K562 (cell line): Measurements from ENCODE around the gene AQP5. TPM values are rescaled to one million over a fixed set of nuclear protein-coding genes. Genes with fewer than 3 reads are reported as not detected.

Source experiments
- ATAC-seq: fragments of 200-7000 bp; cut with Tn5 transposase; 3 replicates; pipeline ENCODE4 v1.9.1; 2020; ENCODE audit warnings: moderate library complexity
- BruUV-seq: library from RNA; stranded (reverse); fragments of 400-500 nt; replicated peaks from 2 replicates; lab custom pipeline; 2021; lab: Mats Ljungman, UMichigan
- CTCF ChIA-PET: fragments of 300-600 bp; formaldehyde crosslinking; extraction: SDS; loops from one replicate; lab custom pipeline; 2021; ENCODE audit warnings: low intra/inter-chr PET ratio; lab: Yijun Ruan, JAX
- POLR2A ChIA-PET: fragments of 300-600, 350-650 bp; sonication (Branson Sonifier 250); formaldehyde crosslinking; extraction: SDS; loops from one replicate; lab custom pipeline; 2021; ENCODE audit warnings: antibody characterized with exemption, inconsistent platforms; lab: Yijun Ruan, JAX
- DNase-seq, 4 experiments: peaks; one replicate each; pipeline versions ENCODE4 v3.0.0 to v3.0.0-alpha.2; 2011 to 2018; ENCODE audit warnings: low spot score in 3 of 4, mixed read lengths in 3 of 4; ENCODE audit errors: extremely low read depth in 1 of 4
- FAIRE-seq: peaks from 2 replicates; lab custom pipeline; 2011; peaks lifted over from hg19 to GRCh38; lab: Jason Lieb, UNC
- H2AFZ ChIP-seq: 2 replicates; pipeline ENCODE4 v1.6.0; 2011; ENCODE audit warnings: low read depth, low read length, control low read depth, inconsistent platforms
- H3K27ac ChIP-seq: fragments of 200-600 bp; 3 replicates; pipeline ENCODE4 v1.8.0; 2011; ENCODE audit warnings: low read depth, mild to moderate bottlenecking, control low read depth, inconsistent platforms, low read length, moderate library complexity, mixed read lengths; ENCODE audit errors: extremely low read depth
- H3K27me3 ChIP-seq, 2 experiments: fragments of 300-600 bp in 1 of 2; 2 replicates in 1 of 2; 3 replicates in 1 of 2; pipeline versions ENCODE4 v1.6.0 to v1.8.0; 2011; ENCODE audit warnings: inconsistent platforms in 2 of 2, low read length in 2 of 2, mild to moderate bottlenecking in 1 of 2, mixed read lengths in 1 of 2, moderate library complexity in 1 of 2; ENCODE audit not compliant: control insufficient read depth in 2 of 2, insufficient read depth in 2 of 2
- H3K36me3 ChIP-seq: fragments of 300-600 bp; 3 replicates; pipeline ENCODE4 v1.8.0; 2011; ENCODE audit warnings: mild to moderate bottlenecking, low read length, inconsistent platforms; ENCODE audit not compliant: control insufficient read depth, insufficient read depth
- H3K4me1 ChIP-seq, 2 experiments: fragments of 200-600 bp in 1 of 2; replicated peaks in 1 of 2; 2 replicates in 1 of 2; 3 replicates in 1 of 2; pipeline versions ENCODE4 v1.5.1 to v1.8.0; 2011; ENCODE audit warnings: inconsistent platforms in 2 of 2, low read length in 2 of 2, mild to moderate bottlenecking in 1 of 2, mixed read lengths in 1 of 2, moderate library complexity in 1 of 2; ENCODE audit not compliant: control insufficient read depth in 2 of 2, insufficient read depth in 2 of 2
- H3K4me2 ChIP-seq: 2 replicates; pipeline ENCODE4 v1.6.1; 2011; ENCODE audit warnings: low read length, control low read depth, inconsistent platforms, mixed read lengths; ENCODE audit not compliant: insufficient read depth
- H3K4me3 ChIP-seq: fragments of 200-600 bp; sonication (generic), shearing (Covaris generic); 2 replicates; pipeline ENCODE4 v1.5.1; 2016; ENCODE audit warnings: control low read depth, inconsistent platforms
- H3K79me2 ChIP-seq: fragments of 200-600 bp; 3 replicates; pipeline ENCODE4 v1.8.0; 2011; ENCODE audit warnings: low read length, inconsistent platforms; ENCODE audit not compliant: control insufficient read depth, insufficient read depth
- H3K9ac ChIP-seq, 2 experiments: 2 replicates each; pipeline versions ENCODE4 v1.6.0 to v1.6.1; 2011; ENCODE audit warnings: low read depth in 2 of 2, low read length in 2 of 2, control low read depth in 1 of 2, inconsistent platforms in 1 of 2, mild to moderate bottlenecking in 1 of 2, mixed read lengths in 1 of 2; ENCODE audit not compliant: insufficient read depth in 1 of 2
- H3K9me1 ChIP-seq: one replicate; pipeline ENCODE4 v1.6.0; 2011; ENCODE audit warnings: inconsistent platforms, mild to moderate bottlenecking, low read length, moderate library complexity; ENCODE audit not compliant: control insufficient read depth, insufficient read depth
- H3K9me3 ChIP-seq: replicated peaks from 2 replicates; pipeline ENCODE4 v1.5.1; 2011; ENCODE audit warnings: low read depth, low read length, inconsistent platforms; ENCODE audit not compliant: control insufficient read depth, insufficient read depth
- H4K20me1 ChIP-seq: replicated peaks from 2 replicates; pipeline ENCODE4 v1.6.1; 2011; ENCODE audit warnings: low read length, inconsistent platforms, mixed read lengths; ENCODE audit not compliant: control insufficient read depth, insufficient read depth
- AFF4 ChIP-seq: sonication (generic); formaldehyde crosslinking; IDR thresholded peaks from 2 replicates; pipeline ENCODE4 v1.8.0; 2023; ENCODE audit warnings: mild to moderate bottlenecking, missing genetic modification reagents
- GATA2 ChIP-seq: sonication (generic); formaldehyde crosslinking; IDR thresholded peaks from 2 replicates; pipeline ENCODE4 v1.4.0; 2020; ENCODE audit warnings: mild to moderate bottlenecking, missing genetic modification reagents
- RBBP5 ChIP-seq: fragments of 200-600 bp; sonication (generic); IDR thresholded peaks from 2 replicates; pipeline ENCODE4 v1.6.1; 2012; ENCODE audit warnings: borderline replicate concordance, mild to moderate bottlenecking, low read length, control low read depth, inconsistent platforms; ENCODE audit not compliant: insufficient read depth, poor library complexity, severe bottlenecking
- STAG1 ChIP-seq: sonication (generic); formaldehyde crosslinking; IDR thresholded peaks from 2 replicates; pipeline ENCODE4 v1.5.0; 2020; ENCODE audit warnings: missing genetic modification reagents, borderline replicate concordance
- ZNF384 ChIP-seq: IDR thresholded peaks from 2 replicates; pipeline ENCODE4 v1.6.1; 2012; ENCODE audit warnings: low read depth, low read length, improper control_type of control experiment
- WGBS: fragments of 100-300 bp; shearing (Covaris generic); methylation state at CpG from one replicate; pipeline ENCODE4 v1.1.6; 2016; ENCODE audit warnings: low coverage, mixed read lengths; ENCODE audit not compliant: insufficient coverage; ENCODE audit errors: missing lambda C conversion rate; 5-methylcytosine and 5-hydroxymethylcytosine counted together
- in situ Hi-C: fragments of 300-500 bp; cut with MboI; formaldehyde crosslinking; loops from 4 replicates; pipeline ENCODE4 v1.15.0; 2018; ENCODE audit warnings: inconsistent platforms, mixed read lengths
- intact Hi-C: fragments of 100-400 bp; cut with micrococcal nuclease; formaldehyde crosslinking; loops from 2 replicates; pipeline ENCODE4 v1.14.2; 2022
- polyA plus RNA-seq, 8 experiments: library from polyadenylated mRNA; depleted of rRNA in 4 of 8; stranded (reverse) in 5 of 8; unstranded in 3 of 8; fragments of >200 nt; fragmentation: Nextera tagmentation in 2 of 8; fragmentation: Illumina TruSeq in 1 of 8; extraction: Ambion mirVana in 2 of 8; extraction: Trizol in 1 of 8; gene quantifications; 2 replicates each; pipeline versions ENCODE4 v1.2.1 to v1.2.3, GENCODE V29; 2011 to 2014; ENCODE audit warnings: inconsistent platforms in 1 of 8, missing spikeins in 1 of 8
- total RNA-seq, 7 experiments: library from RNA; depleted of rRNA in 6 of 7; stranded (reverse); fragments of >200 nt in 6 of 7; fragmentation: Illumina TruSeq in 2 of 7; extraction: Trizol in 2 of 7; gene quantifications; 2 replicates each; pipeline versions ENCODE4 v1.2.1 to v1.2.3, GENCODE V29; 2011 to 2021; ENCODE audit warnings: low replicate concordance in 1 of 7

AQP5 gene
- total and polyA plus RNA-seq, 9 of the 15 experiments (the other 6 are each of a cell fraction or from before 2014, with no cell fraction given), result not detected

- TF ChIP-seq AFF4 (CRISPR knock-in tag) (no peak), ZNF384 (no peak)
These were observed 11.1 kb downstream of the AQP5 start, which contains the start of gene AQP6 (continued) for GRCh38 chr12:49972641-49973360.

- Histone ChIP-seq H3K79me2 (no peaks in the 10 kb centered on the region), H3K9me1 (no peaks in the 10 kb centered on the region), H3K9ac (peak overlapping the region in 1 of 2 experiments; percentile 45; a peak in 1 of 4 replicates), H3K4me2 (no peak overlapping the region), H3K9me3 (no peaks in the 10 kb centered on the region), H3K4me3 (no peak overlapping the region), H2AFZ (no peak overlapping the region), H3K4me1 (peaks cover 0 to 34% of the 10 kb centered on the region in 2 experiments; a peak in 2 of 5 replicates), H3K36me3 (no peaks in the 10 kb centered on the region), H4K20me1 (peaks cover 18% of the 10 kb centered on the region), H3K27ac (no peak overlapping the region), H3K27me3 (peaks cover 28 to 59% of the 10 kb centered on the region in 2 experiments; a peak in 4 of 5 replicates)
- no peak for FAIRE-seq
- ChIA-PET CTCF (interaction anchor here (0.6 to 1.7 kb wide), 5 partner anchors 82 to 1245 kb away, joined by 3 to 5 read pairs (median 4); no protein-coding TSS in a partner anchor), POLR2A (interaction anchor here (0.6 kb wide), 1 partner anchor 517 kb away, joined by 3 read pairs; no protein-coding TSS in a partner anchor)
- no peak for ATAC-seq
- 54% methylated on average over 19 of the region's 19 CpGs for WGBS
- no peak for DNase-seq
- intact Hi-C loops, result no loop called here
- TF ChIP-seq GATA2 (CRISPR knock-in tag) (no peak), RBBP5 (peak; percentile 11), STAG1 (CRISPR knock-in tag) (0 out of 2 replicates have a peak, but pooled peaks have one; percentile 25)
- in situ Hi-C loops, result loop anchor here (5.0 kb wide), 1 partner anchor 94 kb away; no protein-coding TSS in a partner anchor
- no TSS peak for BruUV-seq
These were observed 11.7 kb downstream of the AQP5 start for GRCh38 chr12:49973361-49973830.
